ENCODE measurements around the gene FLRT1.

DNA sequence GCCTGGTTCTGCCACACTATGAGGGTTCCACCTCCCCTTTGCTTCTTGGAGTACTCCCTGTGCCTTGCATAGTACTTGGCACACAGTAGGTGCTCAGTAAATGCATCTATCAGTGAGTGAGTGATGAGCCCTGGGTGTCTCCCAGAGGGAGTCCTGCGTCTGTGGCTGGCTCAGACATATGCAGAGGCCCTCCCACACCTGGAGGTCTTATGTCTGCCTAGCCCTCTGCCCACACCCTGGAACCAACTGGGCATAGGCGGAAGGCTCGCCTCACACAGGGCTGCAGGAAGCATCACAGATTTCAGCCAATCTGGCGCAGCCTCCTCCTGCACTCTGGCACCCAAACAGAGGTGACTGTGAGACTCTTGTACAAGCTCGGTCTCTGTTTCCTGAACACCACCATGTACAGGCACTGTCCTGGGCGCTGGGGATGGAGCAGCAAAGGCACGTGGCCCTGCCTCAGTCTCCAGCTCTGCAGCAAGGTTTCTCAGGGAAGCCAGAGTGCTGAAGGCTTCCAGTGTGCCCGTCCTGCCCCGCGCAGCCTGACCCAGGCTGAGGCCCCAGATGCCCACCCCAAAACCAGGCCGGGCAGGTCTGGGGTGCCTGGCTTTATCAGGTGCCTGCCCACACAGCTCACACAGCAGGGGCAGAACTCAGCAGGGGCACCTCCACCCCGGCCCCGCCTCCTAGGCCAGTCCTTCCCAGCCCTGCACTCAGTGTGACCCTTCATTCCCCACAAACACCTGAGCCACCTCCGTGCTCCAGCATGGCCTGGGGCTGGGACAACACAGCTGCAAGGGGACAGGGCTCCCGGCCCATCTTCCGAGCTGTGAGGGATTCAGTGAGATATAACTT, 26.7 kb downstream of the FLRT1 start:
- TF ChIP-seq, protein P1, sequence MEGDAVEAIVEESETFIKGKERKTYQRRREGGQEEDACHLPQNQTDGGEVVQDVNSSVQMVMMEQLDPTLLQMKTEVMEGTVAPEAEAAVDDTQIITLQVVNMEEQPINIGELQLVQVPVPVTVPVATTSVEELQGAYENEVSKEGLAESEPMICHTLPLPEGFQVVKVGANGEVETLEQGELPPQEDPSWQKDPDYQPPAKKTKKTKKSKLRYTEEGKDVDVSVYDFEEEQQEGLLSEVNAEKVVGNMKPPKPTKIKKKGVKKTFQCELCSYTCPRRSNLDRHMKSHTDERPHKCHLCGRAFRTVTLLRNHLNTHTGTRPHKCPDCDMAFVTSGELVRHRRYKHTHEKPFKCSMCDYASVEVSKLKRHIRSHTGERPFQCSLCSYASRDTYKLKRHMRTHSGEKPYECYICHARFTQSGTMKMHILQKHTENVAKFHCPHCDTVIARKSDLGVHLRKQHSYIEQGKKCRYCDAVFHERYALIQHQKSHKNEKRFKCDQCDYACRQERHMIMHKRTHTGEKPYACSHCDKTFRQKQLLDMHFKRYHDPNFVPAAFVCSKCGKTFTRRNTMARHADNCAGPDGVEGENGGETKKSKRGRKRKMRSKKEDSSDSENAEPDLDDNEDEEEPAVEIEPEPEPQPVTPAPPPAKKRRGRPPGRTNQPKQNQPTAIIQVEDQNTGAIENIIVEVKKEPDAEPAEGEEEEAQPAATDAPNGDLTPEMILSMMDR (IDR thresholded peaks at IDR 0.05) = no peak
- TF ChIP-seq EZH2 (IDR thresholded peaks at IDR 0.05) = no peak

All from neural progenitor cell (in vitro differentiated cells).